Ovary (tissue), 3 donors: ENCODE data around the gene DNMBP.
"Not testable (repeated sequence)": the region's sequence is repeated elsewhere in the genome, so short reads cannot be mapped to it uniquely, and the experiment has no call there.

Experiments
- EP300 ChIP-seq: sonication (generic); formaldehyde crosslinking; IDR thresholded peaks from one replicate; pipeline ENCODE4 v1.6.1; 2017; ENCODE audit warnings: antibody characterized with exemption
- POLR2A ChIP-seq: fragments of 450-650 bp; IDR thresholded peaks from one replicate; pipeline ENCODE4 v1.6.1; 2017; ENCODE audit warnings: antibody characterized with exemption, mild to moderate bottlenecking, moderate library complexity
- TF ChIP-seq, protein P1 (sequence below), 3 donors: fragments of 450-650 bp in 2 of 3; fragments of 200-600 bp in 1 of 3; IDR thresholded peaks; one replicate each; pipeline versions ENCODE4 v1.5.1 to v1.8.0; 2016 to 2022; ENCODE audit warnings: antibody characterized with exemption in 3 of 3, mild to moderate bottlenecking in 1 of 3
- donor health status: DM: no; HTN: no; CAD: no.

- TF ChIP-seq, protein P1, sequence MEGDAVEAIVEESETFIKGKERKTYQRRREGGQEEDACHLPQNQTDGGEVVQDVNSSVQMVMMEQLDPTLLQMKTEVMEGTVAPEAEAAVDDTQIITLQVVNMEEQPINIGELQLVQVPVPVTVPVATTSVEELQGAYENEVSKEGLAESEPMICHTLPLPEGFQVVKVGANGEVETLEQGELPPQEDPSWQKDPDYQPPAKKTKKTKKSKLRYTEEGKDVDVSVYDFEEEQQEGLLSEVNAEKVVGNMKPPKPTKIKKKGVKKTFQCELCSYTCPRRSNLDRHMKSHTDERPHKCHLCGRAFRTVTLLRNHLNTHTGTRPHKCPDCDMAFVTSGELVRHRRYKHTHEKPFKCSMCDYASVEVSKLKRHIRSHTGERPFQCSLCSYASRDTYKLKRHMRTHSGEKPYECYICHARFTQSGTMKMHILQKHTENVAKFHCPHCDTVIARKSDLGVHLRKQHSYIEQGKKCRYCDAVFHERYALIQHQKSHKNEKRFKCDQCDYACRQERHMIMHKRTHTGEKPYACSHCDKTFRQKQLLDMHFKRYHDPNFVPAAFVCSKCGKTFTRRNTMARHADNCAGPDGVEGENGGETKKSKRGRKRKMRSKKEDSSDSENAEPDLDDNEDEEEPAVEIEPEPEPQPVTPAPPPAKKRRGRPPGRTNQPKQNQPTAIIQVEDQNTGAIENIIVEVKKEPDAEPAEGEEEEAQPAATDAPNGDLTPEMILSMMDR (IDR thresholded peaks at IDR 0.05): not testable (repeated sequence)
- not testable (repeated sequence) for TF ChIP-seq POLR2A, EP300
These were observed 24.1 kb downstream of the DNMBP start for GRCh38 chr10:99985637-99986036.
